Measurements from ENCODE around the gene SLC37A1. TPM values are rescaled to one million over a fixed set of nuclear protein-coding genes. Genes with fewer than 3 reads are reported as not detected.

SLC37A1 gene
- total RNA-seq, 6 donors from 2014 or later = 20.8 to 70.2 (median 36.8) TPM

DNA sequence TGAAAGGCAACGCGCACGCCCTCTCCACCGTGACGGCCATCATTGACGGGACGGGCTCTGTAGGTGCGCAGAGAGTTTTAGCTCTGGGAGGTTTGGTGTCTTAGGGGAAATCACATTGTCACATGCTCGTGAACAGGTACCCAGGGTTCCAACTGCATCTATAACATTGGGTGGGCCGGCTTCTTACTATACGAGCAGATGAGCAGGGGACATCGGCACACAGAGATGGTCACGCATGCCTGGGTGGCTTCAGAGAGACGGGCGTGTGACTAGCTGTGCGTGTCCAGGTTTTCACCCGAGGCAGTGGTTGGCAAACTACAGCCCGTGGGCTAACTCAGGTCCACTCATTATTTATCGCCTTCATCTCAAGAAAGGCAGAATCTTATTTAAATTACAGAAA is 54.7 kb downstream of the SLC37A1 start:
- TF ChIP-seq POLR2AphosphoS5 (IDR thresholded peaks at IDR 0.05) = no peak
- TF ChIP-seq POLR2A (IDR thresholded peaks at IDR 0.05) = no peak
- TF ChIP-seq, protein P1, sequence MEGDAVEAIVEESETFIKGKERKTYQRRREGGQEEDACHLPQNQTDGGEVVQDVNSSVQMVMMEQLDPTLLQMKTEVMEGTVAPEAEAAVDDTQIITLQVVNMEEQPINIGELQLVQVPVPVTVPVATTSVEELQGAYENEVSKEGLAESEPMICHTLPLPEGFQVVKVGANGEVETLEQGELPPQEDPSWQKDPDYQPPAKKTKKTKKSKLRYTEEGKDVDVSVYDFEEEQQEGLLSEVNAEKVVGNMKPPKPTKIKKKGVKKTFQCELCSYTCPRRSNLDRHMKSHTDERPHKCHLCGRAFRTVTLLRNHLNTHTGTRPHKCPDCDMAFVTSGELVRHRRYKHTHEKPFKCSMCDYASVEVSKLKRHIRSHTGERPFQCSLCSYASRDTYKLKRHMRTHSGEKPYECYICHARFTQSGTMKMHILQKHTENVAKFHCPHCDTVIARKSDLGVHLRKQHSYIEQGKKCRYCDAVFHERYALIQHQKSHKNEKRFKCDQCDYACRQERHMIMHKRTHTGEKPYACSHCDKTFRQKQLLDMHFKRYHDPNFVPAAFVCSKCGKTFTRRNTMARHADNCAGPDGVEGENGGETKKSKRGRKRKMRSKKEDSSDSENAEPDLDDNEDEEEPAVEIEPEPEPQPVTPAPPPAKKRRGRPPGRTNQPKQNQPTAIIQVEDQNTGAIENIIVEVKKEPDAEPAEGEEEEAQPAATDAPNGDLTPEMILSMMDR (IDR thresholded peaks at IDR 0.05) = no peak
- no peak for TF ChIP-seq EP300 (IDR thresholded peaks at IDR 0.05)
- no peaks in the 10 kb centered on the region for H3K27me3 ChIP-seq
- no peaks in the 10 kb centered on the region for H3K9me3 ChIP-seq
- H3K36me3 ChIP-seq = peaks cover 2 to 87% (median 40%) of the 10 kb centered on the region in 4 donors
- peak; percentile 14 to 19 for DNase-seq
- no peak overlapping the region for H3K4me3 ChIP-seq
- peaks cover 0 to 32% (median 5%) of the 10 kb centered on the region in 4 donors for H3K4me1 ChIP-seq
- no peak for ATAC-seq (ENCODE audit: low FRiP score in 2 of 2)
- WGBS, 2 donors = 80 to 85% methylated on average over 19 of the region's 19 CpGs
- H3K27ac ChIP-seq = peak overlapping the region in 2 of 4 donors; percentile 44 to 65

DNA sequence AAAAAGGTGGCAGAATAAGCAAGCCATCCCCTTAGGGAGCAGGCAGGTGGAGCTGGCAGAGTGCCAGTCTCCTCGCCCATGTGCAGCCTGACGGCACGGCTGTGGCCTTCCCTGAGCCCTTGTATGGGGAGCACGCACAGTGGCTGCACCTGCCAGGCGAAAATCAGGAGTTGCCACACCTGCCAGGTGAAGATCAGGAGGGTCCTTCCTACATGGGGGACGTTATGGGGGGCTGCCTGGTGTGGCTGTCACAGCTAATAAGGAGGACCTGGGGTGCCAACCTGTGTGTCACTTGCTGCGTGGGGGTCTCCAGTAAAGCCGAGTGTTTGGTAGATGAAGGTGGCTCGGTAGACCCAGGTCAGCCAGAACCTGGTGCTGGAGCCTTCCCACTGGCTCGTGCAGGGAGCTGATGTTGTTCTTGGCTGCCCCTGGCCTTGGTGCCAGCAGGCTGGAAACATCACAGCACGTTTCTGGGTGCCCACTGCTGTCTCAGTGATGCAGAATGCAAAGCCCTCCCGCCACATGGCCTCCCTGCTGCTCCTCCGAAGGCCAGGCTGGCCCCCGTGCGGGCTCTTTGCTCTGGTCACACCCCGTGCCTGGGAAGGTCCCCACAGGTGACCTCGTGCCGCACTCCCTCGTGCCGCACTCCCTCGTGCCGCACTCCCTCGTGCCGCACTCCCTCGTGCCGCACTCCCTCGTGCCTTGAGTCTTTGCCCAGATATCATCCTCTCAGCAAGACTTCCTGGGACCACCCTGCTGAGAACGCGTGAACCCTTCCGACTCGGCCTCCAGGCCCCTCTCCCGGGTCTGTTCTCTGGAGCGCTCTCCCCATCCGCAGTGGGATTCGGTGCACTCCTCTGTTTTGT is 55.4 kb downstream of the SLC37A1 start:
- 92 to 93% methylated on average over 18 to 32 of the region's 35 CpGs for WGBS, 2 donors
- DNase-seq = peak; percentile 40 to 67

DNA sequence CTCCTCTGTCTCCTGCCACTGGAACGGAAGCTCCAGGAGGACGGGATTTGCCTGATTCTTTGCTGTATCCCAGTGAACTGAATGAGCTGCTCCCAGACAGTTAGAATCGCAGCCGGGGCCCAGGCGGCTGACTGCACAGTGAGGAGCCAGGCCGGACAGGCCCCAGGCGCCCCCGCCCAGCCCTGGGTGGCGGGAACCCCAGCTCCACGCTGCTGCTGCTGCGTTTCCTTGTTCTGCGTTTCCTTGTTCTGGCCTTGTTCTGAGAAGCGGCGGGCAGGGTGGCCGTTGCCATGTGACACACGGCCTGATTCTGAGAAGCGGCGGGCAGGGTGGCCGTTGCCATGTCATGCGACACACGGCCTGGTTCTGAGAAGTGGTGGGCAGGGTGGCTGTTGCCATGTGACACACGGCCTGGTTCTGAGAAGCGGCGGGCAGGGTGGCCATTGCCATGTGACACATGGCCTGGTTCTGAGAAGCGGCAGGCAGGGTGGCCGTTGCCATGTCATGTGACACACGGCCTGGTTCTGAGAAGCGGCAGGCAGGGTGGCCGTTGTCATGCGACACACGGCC is 56.2 kb downstream of the SLC37A1 start:
- WGBS, 2 donors = 83 to 94% methylated on average over 21 to 29 of the region's 31 CpGs
- H3K9me3 ChIP-seq = no peaks in the 10 kb centered on the region
- no peaks in the 10 kb centered on the region for H3K27me3 ChIP-seq
- no peak overlapping the region for H3K4me3 ChIP-seq
- no peak overlapping the region for H3K27ac ChIP-seq
- peaks cover 0 to 37% (median 8%) of the 10 kb centered on the region in 4 donors for H3K4me1 ChIP-seq
- ATAC-seq (ENCODE audit: low FRiP score in 2 of 2) (no peak), DNase-seq (peak; percentile 25 to 84)
- TF ChIP-seq EP300 (IDR thresholded peaks at IDR 0.05) (no peak), POLR2A (IDR thresholded peaks at IDR 0.05) (no peak), POLR2AphosphoS5 (IDR thresholded peaks at IDR 0.05) (no peak)
- TF ChIP-seq, protein P1 (IDR thresholded peaks at IDR 0.05) = no peak
- peaks cover 0 to 79% (median 32%) of the 10 kb centered on the region in 4 donors for H3K36me3 ChIP-seq

More for the DNA sequence above, 55.4 kb downstream of the SLC37A1 start:
- ATAC-seq (ENCODE audit: low FRiP score in 2 of 2) = peak in 1 of 2 donors; percentile 9
- peaks cover 0 to 83% (median 37%) of the 10 kb centered on the region in 4 donors for H3K36me3 ChIP-seq
- no peaks in the 10 kb centered on the region for H3K9me3 ChIP-seq
- no peaks in the 10 kb centered on the region for H3K27me3 ChIP-seq
- peaks cover 0 to 32% (median 5%) of the 10 kb centered on the region in 4 donors for H3K4me1 ChIP-seq
- peak overlapping the region in 2 of 4 donors; percentile 15 to 65 for H3K27ac ChIP-seq
- TF ChIP-seq EP300 (IDR thresholded peaks at IDR 0.05) (no peak), POLR2A (IDR thresholded peaks at IDR 0.05) (no peak), POLR2AphosphoS5 (IDR thresholded peaks at IDR 0.05) (no peak)
- TF ChIP-seq, protein P1 (IDR thresholded peaks at IDR 0.05) = no peak
- H3K4me3 ChIP-seq = no peak overlapping the region

DNA sequence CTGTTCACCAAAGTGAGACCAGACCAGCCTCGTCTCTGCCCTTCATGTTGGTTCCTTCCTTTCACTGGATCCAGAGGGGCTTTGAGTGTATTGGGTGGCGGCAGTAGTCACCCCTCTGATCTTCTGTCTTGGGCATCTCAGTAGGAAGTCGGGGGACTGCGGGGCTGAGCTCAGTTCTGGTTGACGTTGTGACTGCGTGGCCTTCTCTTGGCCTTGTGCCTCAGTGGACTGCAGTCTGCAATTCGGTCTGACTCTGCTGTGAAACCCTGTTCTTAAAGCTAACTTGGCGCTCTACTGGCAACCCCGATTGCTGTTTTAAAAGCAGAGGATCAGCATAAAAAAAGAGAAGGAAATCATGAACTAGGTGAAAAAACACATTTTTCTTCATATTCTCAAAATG is 56.7 kb downstream of the SLC37A1 start:
- Histone ChIP-seq H3K27me3 (no peaks in the 10 kb centered on the region), H3K27ac (no peak overlapping the region), H3K4me1 (peaks cover 0 to 37% (median 12%) of the 10 kb centered on the region in 4 donors), H3K36me3 (peaks cover 0 to 80% (median 34%) of the 10 kb centered on the region in 4 donors), H3K9me3 (no peaks in the 10 kb centered on the region), H3K4me3 (no peak overlapping the region)
- TF ChIP-seq POLR2AphosphoS5 (IDR thresholded peaks at IDR 0.05) = no peak
- TF ChIP-seq POLR2A (IDR thresholded peaks at IDR 0.05) = no peak
- whole genome bisulfite sequencing, 2 donors = 82 to 95% methylated on average over 6 to 9 of the region's 9 CpGs
- DNase-seq (peak in 1 of 2 donors; percentile 20), ATAC-seq (ENCODE audit: low FRiP score in 2 of 2) (no peak)

DNA sequence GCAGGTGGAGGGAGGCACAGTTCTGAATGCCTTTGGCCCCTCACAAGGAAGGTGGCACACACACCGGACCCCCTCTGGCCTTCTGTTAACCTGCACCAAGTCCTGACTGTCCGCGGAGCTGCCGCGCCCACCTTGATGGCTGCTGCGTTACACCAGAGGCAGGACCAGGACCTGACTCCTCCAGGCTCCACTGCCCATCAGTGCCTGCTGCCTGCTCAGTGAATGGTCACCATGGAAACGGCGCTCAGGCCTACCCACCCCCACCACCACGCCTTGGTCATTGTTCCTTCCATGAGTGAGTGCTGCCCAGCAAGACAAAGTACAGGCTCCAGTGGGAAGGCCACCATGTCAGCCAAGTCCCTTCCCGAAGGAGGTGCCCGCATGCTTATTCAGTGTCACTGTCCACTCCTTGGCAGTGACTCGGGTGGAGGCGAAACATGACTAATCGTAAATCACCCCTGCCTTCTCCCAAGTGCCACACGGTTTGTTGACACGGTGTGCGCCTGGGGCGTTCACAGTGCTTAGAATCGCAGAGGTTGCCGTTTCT is 57.3 kb downstream of the SLC37A1 start:
- 89 to 90% methylated on average over 15 to 20 of the region's 20 CpGs for WGBS, 2 donors

More for the DNA sequence above, 57.3 kb downstream of the SLC37A1 start:
- ATAC-seq (ENCODE audit: low FRiP score in 2 of 2) (peak in 1 of 2 donors; percentile 4), DNase-seq (peak; percentile 22 to 73)
- Histone ChIP-seq H3K27me3 (no peaks in the 10 kb centered on the region), H3K9me3 (no peaks in the 10 kb centered on the region), H3K36me3 (peaks cover 0 to 80% (median 35%) of the 10 kb centered on the region in 4 donors), H3K4me3 (no peak overlapping the region), H3K27ac (peak overlapping the region in 1 of 4 donors; percentile 26), H3K4me1 (peaks cover 0 to 35% (median 11%) of the 10 kb centered on the region in 4 donors)
- no peak for TF ChIP-seq POLR2AphosphoS5 (IDR thresholded peaks at IDR 0.05)
